ENCODE measurements around the gene MOGAT1. TPM values are rescaled to one million over a fixed set of nuclear protein-coding genes. Genes with fewer than 3 reads are reported as not detected.

The MOGAT1 gene
- polyA plus RNA-seq, 3 donors: 0.11 TPM; not detected in 2

DNA sequence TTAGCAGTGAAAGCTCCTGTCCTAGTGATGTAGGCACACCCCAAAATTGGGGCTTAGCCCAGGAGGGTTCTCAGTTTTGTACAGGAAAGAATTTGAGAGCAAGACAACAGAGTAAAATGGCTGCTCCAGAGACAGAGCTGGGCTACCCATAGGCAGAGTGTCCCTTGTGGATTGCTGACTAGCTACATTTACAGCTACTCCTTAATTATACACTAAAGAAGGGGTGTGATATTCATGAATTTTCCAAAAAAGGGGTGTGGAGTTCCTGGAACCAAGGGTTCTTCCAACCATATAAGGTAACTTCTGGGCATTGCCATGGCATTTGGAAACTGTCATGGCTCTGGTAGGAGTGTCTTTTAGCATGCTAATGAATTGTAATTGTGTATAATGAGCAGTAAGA lies 52.8 kb downstream of the MOGAT1 start:
- Mint-ChIP-seq H3K4me1 (no peaks in the 10 kb centered on the region), H3K27me3 (ENCODE audit: low read depth in 3 of 3) (peaks cover 0 to 3% (median 0%) of the 10 kb centered on the region in 3 donors), H3K9me3 (peaks cover 8 to 16% (median 10%) of the 10 kb centered on the region in 7 donors), H3K27ac (no peak overlapping the region), H3K4me3 (no peak overlapping the region), H3K36me3 (peaks cover 0 to 2% of the 10 kb centered on the region in 2 donors)
- Histone ChIP-seq H3K79me2 (ENCODE audit: insufficient read depth, low read length) (peaks cover 5% of the 10 kb centered on the region), H4K20me1 (ENCODE audit: insufficient read depth, low read length) (no peaks in the 10 kb centered on the region), H3K9ac (ENCODE audit: insufficient read depth, low read length, poor library complexity, severe bottlenecking) (no peak overlapping the region), H3K27ac (ENCODE audit: low read depth in 1 of 2, low read length in 2 of 2) (no peak overlapping the region), H2AFZ (ENCODE audit: insufficient read depth, low read depth, low read length, poor library complexity, severe bottlenecking) (no peak overlapping the region), H3K9me3 (replicated peaks in 1 of 2; ENCODE audit: control insufficient read depth in 1 of 2, insufficient read depth in 1 of 2, low read length in 2 of 2) (peaks cover 0 to 3% of the 10 kb centered on the region in 2 donors), H3K4me1 (ENCODE audit: control insufficient read depth in 1 of 2, insufficient read depth in 2 of 2, low read length in 2 of 2) (no peaks in the 10 kb centered on the region), H3K36me3 (replicated peaks in 1 of 2; ENCODE audit: control insufficient read depth in 1 of 2, insufficient read depth in 2 of 2, low read length in 2 of 2) (no peaks in the 10 kb centered on the region), H3K4me3 (replicated peaks in 1 of 3; ENCODE audit: low read depth in 2 of 3, low read length in 3 of 3) (no peak overlapping the region), H3K27me3 (ENCODE audit: control insufficient read depth in 2 of 2, insufficient read depth in 2 of 2, low read length in 2 of 2) (no peaks in the 10 kb centered on the region), H3K4me2 (replicated peaks; ENCODE audit: extremely low read depth, low read length, poor library complexity, severe bottlenecking) (no peak overlapping the region)
- intact Hi-C loops (cut with micrococcal nuclease): no loop called here
- TF ChIP-seq, protein P1, sequence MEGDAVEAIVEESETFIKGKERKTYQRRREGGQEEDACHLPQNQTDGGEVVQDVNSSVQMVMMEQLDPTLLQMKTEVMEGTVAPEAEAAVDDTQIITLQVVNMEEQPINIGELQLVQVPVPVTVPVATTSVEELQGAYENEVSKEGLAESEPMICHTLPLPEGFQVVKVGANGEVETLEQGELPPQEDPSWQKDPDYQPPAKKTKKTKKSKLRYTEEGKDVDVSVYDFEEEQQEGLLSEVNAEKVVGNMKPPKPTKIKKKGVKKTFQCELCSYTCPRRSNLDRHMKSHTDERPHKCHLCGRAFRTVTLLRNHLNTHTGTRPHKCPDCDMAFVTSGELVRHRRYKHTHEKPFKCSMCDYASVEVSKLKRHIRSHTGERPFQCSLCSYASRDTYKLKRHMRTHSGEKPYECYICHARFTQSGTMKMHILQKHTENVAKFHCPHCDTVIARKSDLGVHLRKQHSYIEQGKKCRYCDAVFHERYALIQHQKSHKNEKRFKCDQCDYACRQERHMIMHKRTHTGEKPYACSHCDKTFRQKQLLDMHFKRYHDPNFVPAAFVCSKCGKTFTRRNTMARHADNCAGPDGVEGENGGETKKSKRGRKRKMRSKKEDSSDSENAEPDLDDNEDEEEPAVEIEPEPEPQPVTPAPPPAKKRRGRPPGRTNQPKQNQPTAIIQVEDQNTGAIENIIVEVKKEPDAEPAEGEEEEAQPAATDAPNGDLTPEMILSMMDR (IDR thresholded peaks at IDR 0.05): no peak
- no peak for DNase-seq

DNA sequence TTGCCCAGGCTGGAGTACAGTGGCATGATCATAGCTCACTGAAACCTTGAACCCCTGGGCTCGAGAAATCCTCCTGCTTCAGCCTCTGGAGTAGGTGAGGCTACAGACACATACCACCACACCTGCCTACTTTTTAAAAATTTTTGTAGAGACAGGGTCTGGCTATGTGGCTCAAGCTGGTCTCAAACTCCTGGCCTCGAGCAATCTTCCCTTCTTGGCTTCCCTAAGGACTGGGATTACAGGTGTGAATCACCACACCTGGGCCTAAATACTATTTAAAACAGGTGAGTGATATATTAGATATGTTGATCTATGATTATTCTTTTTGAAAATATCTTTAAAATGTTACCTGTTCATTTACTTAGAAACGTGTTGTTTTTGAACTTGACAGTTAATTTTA lies 57.2 kb downstream of the MOGAT1 start:
- no peak overlapping the region for H3K27ac ChIP-seq (ENCODE audit: low read depth in 1 of 2, low read length in 2 of 2)
- no peaks in the 10 kb centered on the region for H4K20me1 ChIP-seq (ENCODE audit: insufficient read depth, low read length)
- H3K36me3 Mint-ChIP-seq: peaks cover 0 to 2% of the 10 kb centered on the region in 2 donors
- no peaks in the 10 kb centered on the region for H3K36me3 ChIP-seq (replicated peaks in 1 of 2; ENCODE audit: control insufficient read depth in 1 of 2, insufficient read depth in 2 of 2, low read length in 2 of 2)
- H3K9me3 Mint-ChIP-seq: no peaks in the 10 kb centered on the region
- H3K27me3 Mint-ChIP-seq (ENCODE audit: low read depth in 3 of 3): peaks cover 0 to 2% (median 0%) of the 10 kb centered on the region in 3 donors
- H3K4me2 ChIP-seq (replicated peaks; ENCODE audit: extremely low read depth, low read length, poor library complexity, severe bottlenecking): no peak overlapping the region
- no peak overlapping the region for H3K27ac Mint-ChIP-seq
- peaks cover 5% of the 10 kb centered on the region for H3K79me2 ChIP-seq (ENCODE audit: insufficient read depth, low read length)
- peaks cover 16% of the 10 kb centered on the region for H3K4me1 Mint-ChIP-seq
- TF ChIP-seq, protein P1 (IDR thresholded peaks at IDR 0.05): no peak
- no peaks in the 10 kb centered on the region for H3K9me3 ChIP-seq (replicated peaks in 1 of 2; ENCODE audit: control insufficient read depth in 1 of 2, insufficient read depth in 1 of 2, low read length in 2 of 2)
- no peak overlapping the region for H3K9ac ChIP-seq (ENCODE audit: insufficient read depth, low read length, poor library complexity, severe bottlenecking)
- no peak overlapping the region for H3K4me3 Mint-ChIP-seq
- no peaks in the 10 kb centered on the region for H3K27me3 ChIP-seq (ENCODE audit: control insufficient read depth in 2 of 2, insufficient read depth in 2 of 2, low read length in 2 of 2)
- no peak overlapping the region for H3K4me3 ChIP-seq (replicated peaks in 1 of 3; ENCODE audit: low read depth in 2 of 3, low read length in 3 of 3)
- peaks cover 16 to 20% of the 10 kb centered on the region in 2 donors for H3K4me1 ChIP-seq (ENCODE audit: control insufficient read depth in 1 of 2, insufficient read depth in 2 of 2, low read length in 2 of 2)
- no CpG with 5 or more reads among the region's 3 CpGs for WGBS (ENCODE audit: insufficient coverage)
- intact Hi-C loops (cut with micrococcal nuclease): no loop called here
- no peak for DNase-seq
- H2AFZ ChIP-seq (ENCODE audit: insufficient read depth, low read depth, low read length, poor library complexity, severe bottlenecking): no peak overlapping the region
